IMR-90 (cell line): Measurements from ENCODE around the gene SIGLEC11. TPM values are rescaled to one million over a fixed set of nuclear protein-coding genes. Genes with fewer than 3 reads are reported as not detected.

Experiments used
- ATAC-seq: fragments of 200-7000 bp; cut with Tn5 transposase; 2 replicates; pipeline ENCODE4 v1.9.1; 2020; ENCODE audit warnings: low read depth, mild to moderate bottlenecking, moderate library complexity
- BruUV-seq: library from RNA; stranded (reverse); fragments of 400-500 nt; replicated peaks from 2 replicates; lab custom pipeline; 2021; lab: Mats Ljungman, UMichigan
- CTCF ChIA-PET: fragments of 300-600 bp; formaldehyde crosslinking; extraction: SDS; loops from one replicate; lab custom pipeline; 2021; ENCODE audit warnings: antibody characterized with exemption; lab: Yijun Ruan, JAX
- POLR2A ChIA-PET: fragments of 300-600 bp; sonication (Branson Sonifier 250); formaldehyde crosslinking; loops from one replicate; lab custom pipeline; 2022; ENCODE audit warnings: antibody characterized with exemption; ENCODE audit not compliant: unreplicated experiment; lab: Charles Lee
- DNase-seq: peaks from one replicate; pipeline ENCODE4 v3.0.0; 2013
- H2AFZ ChIP-seq: replicated peaks from 2 replicates; pipeline ENCODE3; 2013; ENCODE audit warnings: low read length, mild to moderate bottlenecking; ENCODE audit not compliant: poor library complexity
- H2AK5ac ChIP-seq: 2 replicates; pipeline ENCODE4 v1.6.1; 2013; ENCODE audit warnings: low read depth, low read length, inconsistent platforms
- H2AK9ac ChIP-seq: replicated peaks from 2 replicates; pipeline ENCODE3; 2013; ENCODE audit warnings: mild to moderate bottlenecking, low read depth, low read length, moderate library complexity; ENCODE audit not compliant: poor library complexity
- H2BK120ac ChIP-seq: 2 replicates; pipeline ENCODE4 v1.6.1; 2013; ENCODE audit warnings: low read depth, low read length, inconsistent platforms
- H2BK15ac ChIP-seq: 3 replicates; pipeline ENCODE4 v1.6.1; 2013; ENCODE audit warnings: low read depth, low read length, inconsistent platforms
- H2BK20ac ChIP-seq: 2 replicates; pipeline ENCODE4 v1.6.1; 2013; ENCODE audit warnings: low read depth, mild to moderate bottlenecking, inconsistent platforms, low read length, moderate library complexity
- H2BK5ac ChIP-seq: 2 replicates; pipeline ENCODE4 v1.6.1; 2013; ENCODE audit warnings: mild to moderate bottlenecking, low read depth, low read length, inconsistent platforms; ENCODE audit not compliant: poor library complexity, severe bottlenecking
- H3K14ac ChIP-seq: replicated peaks from 2 replicates; pipeline ENCODE4 v1.6.1; 2013; ENCODE audit warnings: low read depth, low read length, inconsistent platforms
- H3K18ac ChIP-seq: 2 replicates; pipeline ENCODE4 v1.6.1; 2013; ENCODE audit warnings: low read depth, low read length, control low read depth
- H3K23ac ChIP-seq: 2 replicates; pipeline ENCODE4 v1.6.1; 2013; ENCODE audit warnings: low read depth, low read length, inconsistent platforms
- H3K27ac ChIP-seq: 2 replicates; pipeline ENCODE4 v1.5.1; 2013; ENCODE audit warnings: mild to moderate bottlenecking, control low read depth, low read length; ENCODE audit not compliant: insufficient read depth
- H3K27me3 ChIP-seq: 2 replicates; pipeline ENCODE4 v1.6.1; 2013; ENCODE audit warnings: low read length; ENCODE audit not compliant: control insufficient read depth, insufficient read depth
- H3K36me3 ChIP-seq: 2 replicates; pipeline ENCODE4 v1.6.1; 2013; ENCODE audit warnings: low read length, mixed read lengths; ENCODE audit not compliant: control insufficient read depth, insufficient read depth
- H3K4ac ChIP-seq: 2 replicates; pipeline ENCODE4 v1.6.1; 2013; ENCODE audit warnings: low read depth, low read length, inconsistent platforms
- H3K4me1 ChIP-seq: 2 replicates; pipeline ENCODE4 v1.6.1; 2013; ENCODE audit warnings: low read length, mixed read lengths; ENCODE audit not compliant: control insufficient read depth, insufficient read depth
- H3K4me2 ChIP-seq: 2 replicates; pipeline ENCODE4 v1.6.1; 2013; ENCODE audit warnings: low read depth, mild to moderate bottlenecking, control low read depth, low read length, moderate library complexity
- H3K4me3 ChIP-seq: 2 replicates; pipeline ENCODE4 v1.5.1; 2013; ENCODE audit warnings: low read depth, mild to moderate bottlenecking, control low read depth, low read length, moderate library complexity; ENCODE audit not compliant: insufficient read depth
- H3K56ac ChIP-seq: 2 replicates; pipeline ENCODE4 v1.6.1; 2013; ENCODE audit warnings: low read length, inconsistent platforms; ENCODE audit not compliant: insufficient read depth; ENCODE audit errors: extremely low read depth
- H3K79me1 ChIP-seq, 2 experiments: 2 replicates each; pipeline ENCODE4 v1.6.1; 2013; ENCODE audit warnings: low read length in 2 of 2, inconsistent platforms in 1 of 2, low read depth in 1 of 2
- H3K9ac ChIP-seq: 2 replicates; pipeline ENCODE4 v1.6.1; 2013; ENCODE audit warnings: low read depth, low read length, control low read depth
- H3K9me1 ChIP-seq: 2 replicates; pipeline ENCODE4 v1.6.1; 2013; ENCODE audit warnings: low read length, inconsistent platforms; ENCODE audit not compliant: insufficient read depth
- H3K9me3 ChIP-seq: 2 replicates; pipeline ENCODE4 v1.6.1; 2013; ENCODE audit warnings: low read length; ENCODE audit not compliant: control insufficient read depth, insufficient read depth
- H4K20me1 ChIP-seq: 2 replicates; pipeline ENCODE4 v1.6.1; 2013; ENCODE audit warnings: low read length, inconsistent platforms; ENCODE audit not compliant: insufficient read depth
- H4K5ac ChIP-seq: 2 replicates; pipeline ENCODE4 v1.6.1; 2013; ENCODE audit warnings: mild to moderate bottlenecking, low read depth, low read length, control low read depth
- H4K8ac ChIP-seq, 2 experiments: 2 replicates each; pipeline ENCODE4 v1.6.1; 2013; ENCODE audit warnings: low read depth in 2 of 2, low read length in 2 of 2, control low read depth in 1 of 2, inconsistent platforms in 1 of 2
- H4K91ac ChIP-seq: 2 replicates; pipeline ENCODE4 v1.6.1; 2013; ENCODE audit warnings: low read depth, low read length, inconsistent platforms; ENCODE audit not compliant: insufficient read depth
- CEBPB ChIP-seq: IDR thresholded peaks from 2 replicates; pipeline ENCODE4 v1.6.1; 2012; ENCODE audit warnings: low read depth, low read length, improper control_type of control experiment
- CHD1 ChIP-seq: IDR thresholded peaks from 2 replicates; pipeline ENCODE4 v1.6.1; 2012; ENCODE audit warnings: low read depth, low read length, improper control_type of control experiment
- NFE2L2 ChIP-seq: fragments of 150-350 bp; IDR thresholded peaks from 2 replicates; pipeline ENCODE4 v1.6.1; 2016; ENCODE audit warnings: low read depth, mild to moderate bottlenecking, low read length
- RAD21 ChIP-seq: IDR thresholded peaks from 2 replicates; pipeline ENCODE4 v1.6.1; 2012; ENCODE audit warnings: low read length, improper control_type of control experiment
- RCOR1 ChIP-seq: IDR thresholded peaks from 2 replicates; pipeline ENCODE4 v1.6.1; 2012; ENCODE audit warnings: mild to moderate bottlenecking, low read length, improper control_type of control experiment; ENCODE audit not compliant: insufficient replicate concordance
- RFX5 ChIP-seq: IDR thresholded peaks from 2 replicates; pipeline ENCODE4 v1.8.0; 2012; ENCODE audit warnings: low read depth, mild to moderate bottlenecking, low read length, moderate library complexity
- WGBS, 2 experiments: methylation state at CpG; one replicate each; pipeline versions ENCODE4 v1.1.5 to v1.1.7; 2013; ENCODE audit warnings: missing lambda C conversion rate in 2 of 2; ENCODE audit not compliant: insufficient read length in 1 of 2; ENCODE audit errors: extremely low coverage in 2 of 2; 5-methylcytosine and 5-hydroxymethylcytosine counted together
- dilution Hi-C: fragments of 300-500 bp; cut with HindIII; formaldehyde crosslinking; loops from one replicate; pipeline ENCODE4 v1.14.3; 2018; ENCODE audit warnings: low sequenced_read_pairs; ENCODE audit not compliant: unreplicated experiment
- in situ Hi-C: fragments of 300-500 bp; cut with MboI; formaldehyde crosslinking; loops from 3 replicates; pipeline ENCODE4 v1.14.3; 2019; ENCODE audit warnings: low sequenced_read_pairs, inconsistent platforms, mixed read lengths
- intact Hi-C: fragments of 100-400 bp; cut with micrococcal nuclease; formaldehyde crosslinking; loops from 2 replicates; pipeline ENCODE4 v1.10.0; 2022
- polyA plus RNA-seq, 3 experiments: library from polyadenylated mRNA; depleted of rRNA; stranded (reverse); fragments of >200 nt; gene quantifications; 2 replicates each; pipeline ENCODE4 v1.2.3, GENCODE V29; 2012; ENCODE audit warnings: low replicate concordance in 1 of 3
- total RNA-seq: library from RNA; depleted of rRNA; stranded (reverse); fragments of >200 nt; gene quantifications from 2 replicates; pipeline ENCODE4 v1.2.3, GENCODE V29; 2012
- TF ChIP-seq, protein P1 (sequence below): fragments of 150-350 bp; IDR thresholded peaks from 2 replicates; pipeline ENCODE4 v1.6.1; 2016; ENCODE audit warnings: low read depth, mild to moderate bottlenecking, low read length, moderate library complexity, borderline replicate concordance

Gene SIGLEC11
- total and polyA plus RNA-seq, 2 of the 4 experiments (the other 2 are of a cell fraction): not detected

DNA sequence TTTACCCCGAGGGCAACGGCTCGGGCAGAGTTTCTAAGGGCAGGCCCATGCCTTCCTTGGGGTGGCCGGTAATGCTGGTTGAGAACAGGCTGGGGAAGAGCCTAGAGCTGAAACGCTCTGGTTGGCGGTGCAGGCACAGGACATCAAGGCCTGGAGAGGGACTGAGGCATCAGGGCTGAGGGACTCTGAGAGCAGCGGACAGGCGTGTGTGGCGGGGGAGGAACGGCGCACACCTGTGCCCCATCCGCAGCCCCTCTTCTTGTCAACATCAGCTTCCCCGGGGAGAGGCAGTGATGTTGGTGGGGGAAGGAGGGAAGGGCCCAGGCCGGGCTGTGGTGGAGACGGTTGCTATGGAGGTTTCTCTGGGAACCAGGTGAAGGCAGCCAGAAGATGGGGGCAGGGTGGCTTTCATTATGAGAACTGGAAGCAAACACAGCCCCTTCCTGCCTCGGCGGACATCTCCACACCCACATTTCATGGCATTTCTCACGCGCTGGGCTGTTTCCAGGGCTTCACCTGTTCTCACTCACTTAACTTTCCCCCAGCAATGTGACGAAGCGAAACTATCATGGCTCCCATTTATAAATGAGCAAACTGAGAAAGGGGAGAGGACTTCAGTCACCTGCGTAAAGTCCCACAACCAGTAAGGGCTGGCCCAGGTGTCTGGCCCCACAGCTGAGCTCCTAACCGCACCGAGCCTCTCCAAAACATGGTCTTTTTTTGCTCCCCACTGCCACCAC is 40.2 kb downstream of the SIGLEC11 start:
- no peak overlapping the region for H3K9ac ChIP-seq
- dilution Hi-C loops: no loop called here
- no peak overlapping the region for H2AK5ac ChIP-seq
- ChIA-PET POLR2A (no interaction called here), CTCF (no interaction called here)
- no peak overlapping the region for H2BK20ac ChIP-seq
- no peak overlapping the region for H3K4me2 ChIP-seq
- intact Hi-C loops: no loop called here
- peaks cover 31% of the 10 kb centered on the region for H3K36me3 ChIP-seq
- no TSS peak for BruUV-seq
- peaks cover 13% of the 10 kb centered on the region for H3K4me1 ChIP-seq
- H3K23ac ChIP-seq: no peak overlapping the region
- no peak overlapping the region for H3K14ac ChIP-seq
- no peak overlapping the region for H2AK9ac ChIP-seq
- ATAC-seq (no peak), DNase-seq (no peak)
- no peaks in the 10 kb centered on the region for H3K27me3 ChIP-seq
- H3K4me3 ChIP-seq: no peak overlapping the region
- no peak overlapping the region for H4K5ac ChIP-seq
- H3K27ac ChIP-seq: no peak overlapping the region
- no peaks in the 10 kb centered on the region for H3K9me3 ChIP-seq
- H3K79me1 ChIP-seq: peaks cover 36 to 85% of the 10 kb centered on the region in 2 experiments
- no peak overlapping the region for H2AFZ ChIP-seq
- in situ Hi-C loops: no loop called here
- no peak overlapping the region for H4K8ac ChIP-seq
- WGBS, 2 experiments: 98% methylated on average over 7 of the region's 24 CpGs; no CpG with 5 or more reads in 1 of the 2 experiments
- no peak overlapping the region for H2BK15ac ChIP-seq
- H3K56ac ChIP-seq: no peak overlapping the region
- no peak overlapping the region for H4K91ac ChIP-seq
- H2BK120ac ChIP-seq: no peak overlapping the region
- H3K4ac ChIP-seq: no peak overlapping the region
- no peak overlapping the region for H2BK5ac ChIP-seq
- peaks cover 15% of the 10 kb centered on the region for H3K9me1 ChIP-seq
- peaks cover 46% of the 10 kb centered on the region for H4K20me1 ChIP-seq
- TF ChIP-seq, protein P1, sequence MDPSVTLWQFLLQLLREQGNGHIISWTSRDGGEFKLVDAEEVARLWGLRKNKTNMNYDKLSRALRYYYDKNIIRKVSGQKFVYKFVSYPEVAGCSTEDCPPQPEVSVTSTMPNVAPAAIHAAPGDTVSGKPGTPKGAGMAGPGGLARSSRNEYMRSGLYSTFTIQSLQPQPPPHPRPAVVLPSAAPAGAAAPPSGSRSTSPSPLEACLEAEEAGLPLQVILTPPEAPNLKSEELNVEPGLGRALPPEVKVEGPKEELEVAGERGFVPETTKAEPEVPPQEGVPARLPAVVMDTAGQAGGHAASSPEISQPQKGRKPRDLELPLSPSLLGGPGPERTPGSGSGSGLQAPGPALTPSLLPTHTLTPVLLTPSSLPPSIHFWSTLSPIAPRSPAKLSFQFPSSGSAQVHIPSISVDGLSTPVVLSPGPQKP: no peak
- TF ChIP-seq RAD21 (no peak), NFE2L2 (no peak), RCOR1 (no peak), RFX5 (no peak), CEBPB (no peak), CHD1 (no peak)
- no peak overlapping the region for H3K18ac ChIP-seq
